Subcutaneous abdominal adipose tissue (tissue), 5 donors: Measurements from ENCODE around the gene MYCBPAP.

ENCODE experiments used
- H3K27ac ChIP-seq: one replicate; pipeline ENCODE4 v1.7.0; 2013; ENCODE audit warnings: low read depth, mild to moderate bottlenecking, inconsistent platforms, low read length, moderate library complexity
- H3K27me3 ChIP-seq, 5 donors: one replicate each; pipeline ENCODE4 v1.7.0; 2013; ENCODE audit warnings: low read length in 5 of 5, inconsistent platforms in 1 of 5; ENCODE audit not compliant: control insufficient read depth in 5 of 5, insufficient read depth in 4 of 5
- H3K36me3 ChIP-seq, 5 donors: one replicate each; pipeline ENCODE4 v1.7.0; 2013; ENCODE audit warnings: low read length in 5 of 5; ENCODE audit not compliant: control insufficient read depth in 5 of 5, insufficient read depth in 5 of 5
- H3K4me1 ChIP-seq, 5 donors: one replicate each; pipeline ENCODE4 v1.7.0; 2013; ENCODE audit warnings: low read length in 5 of 5, mild to moderate bottlenecking in 3 of 5, moderate library complexity in 1 of 5; ENCODE audit not compliant: control insufficient read depth in 5 of 5, insufficient read depth in 5 of 5
- H3K4me3 ChIP-seq, 5 donors: one replicate each; pipeline ENCODE4 v1.7.0; 2013; ENCODE audit warnings: low read length in 5 of 5, low read depth in 1 of 5
- H3K9ac ChIP-seq, 5 donors: one replicate each; pipeline ENCODE4 v1.7.0; 2013; ENCODE audit warnings: low read length in 5 of 5, mild to moderate bottlenecking in 4 of 5, moderate library complexity in 3 of 5
- H3K9me3 ChIP-seq, 5 donors: one replicate each; pipeline ENCODE4 v1.7.0; 2013; ENCODE audit warnings: low read length in 5 of 5; ENCODE audit not compliant: control insufficient read depth in 5 of 5
- donor health status: healthy.
- donor health status: healthy.
- donor health status: healthy.
- donor health status: healthy.
- donor health status: healthy.

Gene MYCBPAP

GRCh38 chr17:50478391-50479381, 29.6 kb upstream of the MYCBPAP start, which contains the start of gene RSAD1:
Gene RSAD1, plus strand, starts transcription at chr17:50478860. Its CDS starts 25 bp downstream, at chr17:50478885.
- H3K36me3 ChIP-seq: peaks cover 0 to 23% (median 19%) of the 10 kb centered on the region in 5 donors
- peaks cover 12 to 41% (median 35%) of the 10 kb centered on the region in 5 donors for H3K4me1 ChIP-seq
- H3K9me3 ChIP-seq: no peaks in the 10 kb centered on the region
- H3K4me3 ChIP-seq: peak within 1 kb of the TSS; percentile 77 to 91 (median 83)
- peak within 1 kb of the TSS; percentile 86 for H3K27ac ChIP-seq
- no peaks in the 10 kb centered on the region for H3K27me3 ChIP-seq
- peak within 1 kb of the TSS; percentile 71 to 88 (median 80) for H3K9ac ChIP-seq

DNA sequence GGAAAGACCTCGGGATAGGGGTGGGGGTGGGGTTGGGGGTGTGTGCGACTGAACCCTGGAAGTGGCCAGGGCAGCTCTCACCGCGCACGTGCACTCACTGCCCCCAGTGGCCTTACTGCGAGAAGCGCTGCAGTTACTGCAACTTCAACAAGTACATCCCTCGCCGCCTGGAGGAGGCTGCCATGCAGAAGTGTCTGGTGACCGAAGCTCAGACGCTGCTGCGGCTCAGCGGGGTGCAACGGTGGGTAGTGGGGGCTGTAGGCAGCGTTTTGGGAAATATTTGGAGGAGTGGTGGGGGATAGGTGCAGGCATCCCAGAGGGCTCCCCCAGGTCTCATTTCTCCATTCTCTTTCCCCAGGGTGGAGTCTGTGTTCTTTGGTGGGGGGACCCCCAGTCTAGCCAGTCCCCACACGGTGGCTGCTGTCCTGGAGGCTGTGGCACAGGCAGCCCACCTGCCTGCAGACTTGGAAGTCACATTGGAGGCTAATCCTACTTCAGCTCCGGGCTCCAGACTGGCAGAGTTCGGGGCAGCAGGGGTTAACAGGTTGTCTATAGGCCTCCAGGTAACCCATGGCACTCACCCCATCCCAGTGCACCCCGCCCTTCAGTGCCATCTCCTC, 28.6 kb upstream of the MYCBPAP start:
- Histone ChIP-seq H3K36me3 (peaks cover 0 to 23% (median 21%) of the 10 kb centered on the region in 5 donors), H3K9me3 (no peaks in the 10 kb centered on the region), H3K4me3 (peak overlapping the region; percentile 77 to 91 (median 83)), H3K27ac (peak overlapping the region; percentile 86), H3K27me3 (no peaks in the 10 kb centered on the region), H3K9ac (peak overlapping the region in 2 of 5 donors; percentile 53 to 88), H3K4me1 (peaks cover 12 to 49% (median 42%) of the 10 kb centered on the region in 5 donors)

- no peaks in the 10 kb centered on the region for H3K27me3 ChIP-seq
- H3K4me3 ChIP-seq: peak overlapping the region in 2 of 5 donors; percentile 47 to 77
- H3K4me1 ChIP-seq: peaks cover 12 to 49% (median 42%) of the 10 kb centered on the region in 5 donors
- peak overlapping the region in 3 of 5 donors; percentile 9 to 59 (median 35) for H3K9ac ChIP-seq
- peaks cover 3 to 28% (median 25%) of the 10 kb centered on the region in 5 donors for H3K36me3 ChIP-seq
- no peaks in the 10 kb centered on the region for H3K9me3 ChIP-seq
- H3K27ac ChIP-seq: peak overlapping the region; percentile 86
These were observed 28.0 kb upstream of the MYCBPAP start for GRCh38 chr17:50480142-50480764.

GRCh38 chr17:50480854-50481490, 27.3 kb upstream of the MYCBPAP start:
- H3K4me1 ChIP-seq: peaks cover 12 to 49% (median 42%) of the 10 kb centered on the region in 5 donors

DNA sequence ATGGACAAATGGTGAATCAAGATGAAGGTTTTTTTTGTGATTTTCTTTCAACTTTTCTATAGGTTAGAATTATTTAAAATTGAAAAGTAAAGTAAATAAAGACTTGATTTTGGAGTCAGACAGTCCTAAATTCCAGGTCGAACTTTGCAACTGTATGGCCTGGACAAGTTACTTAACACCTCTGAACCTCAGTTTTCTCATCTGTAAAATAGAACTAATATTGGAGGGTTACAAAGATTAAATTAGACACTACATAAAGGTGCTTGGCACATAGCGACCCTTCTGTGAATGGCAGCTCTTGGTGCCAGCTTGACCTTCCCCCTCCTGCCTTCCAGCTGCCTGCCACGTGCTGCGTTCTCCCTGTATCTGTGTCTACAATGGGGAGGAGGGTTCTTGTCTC, 26.6 kb upstream of the MYCBPAP start:
- Histone ChIP-seq H3K36me3 (peaks cover 4 to 37% (median 32%) of the 10 kb centered on the region in 5 donors), H3K4me3 (no peak overlapping the region), H3K4me1 (peaks cover 12 to 49% (median 42%) of the 10 kb centered on the region in 5 donors), H3K27me3 (no peaks in the 10 kb centered on the region), H3K27ac (peak overlapping the region; percentile 85), H3K9ac (peak overlapping the region in 3 of 5 donors; percentile 4 to 26 (median 8)), H3K9me3 (no peaks in the 10 kb centered on the region)

More at GRCh38 chr17:50480854-50481490, 27.3 kb upstream of the MYCBPAP start:
- H3K9me3 ChIP-seq: no peaks in the 10 kb centered on the region
- H3K27ac ChIP-seq: peak overlapping the region; percentile 86
- peaks cover 4 to 35% (median 32%) of the 10 kb centered on the region in 5 donors for H3K36me3 ChIP-seq
- H3K4me3 ChIP-seq: no peak overlapping the region
- H3K9ac ChIP-seq: peak overlapping the region in 2 of 5 donors; percentile 9 to 14
- H3K27me3 ChIP-seq: no peaks in the 10 kb centered on the region

GRCh38 chr17:50482110-50482509, 26.1 kb upstream of the MYCBPAP start:
- peak overlapping the region in 3 of 5 donors; percentile 4 to 68 (median 8) for H3K9ac ChIP-seq
- H3K27ac ChIP-seq: peak overlapping the region; percentile 85
- H3K4me3 ChIP-seq: no peak overlapping the region
- H3K36me3 ChIP-seq: peaks cover 4 to 40% (median 33%) of the 10 kb centered on the region in 5 donors
- H3K27me3 ChIP-seq: no peaks in the 10 kb centered on the region
- peaks cover 12 to 49% (median 42%) of the 10 kb centered on the region in 5 donors for H3K4me1 ChIP-seq
- no peaks in the 10 kb centered on the region for H3K9me3 ChIP-seq

DNA sequence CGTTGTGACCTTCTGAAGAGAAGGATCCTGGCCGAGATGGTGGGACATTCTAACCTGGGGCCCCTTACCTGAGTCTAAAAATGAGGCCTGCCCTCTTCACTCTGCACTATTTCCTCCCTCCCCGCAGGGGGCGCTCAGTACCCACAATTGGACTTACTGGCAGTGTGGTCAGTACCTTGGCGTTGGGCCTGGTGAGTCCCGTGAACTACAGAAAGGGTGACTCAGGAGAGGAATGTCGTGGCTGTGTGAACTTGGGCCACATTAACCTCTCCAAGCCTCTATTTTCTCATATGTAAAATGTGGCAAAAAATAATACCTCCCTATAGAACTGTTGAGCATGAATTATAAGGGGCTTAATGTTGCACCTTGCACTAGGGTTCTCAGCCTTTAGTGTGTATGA, 25.7 kb upstream of the MYCBPAP start:
- Histone ChIP-seq H3K27ac (peak overlapping the region; percentile 85), H3K9me3 (no peaks in the 10 kb centered on the region), H3K4me1 (peaks cover 12 to 49% (median 42%) of the 10 kb centered on the region in 5 donors), H3K36me3 (peaks cover 4 to 44% (median 35%) of the 10 kb centered on the region in 5 donors), H3K27me3 (no peaks in the 10 kb centered on the region), H3K9ac (peak overlapping the region in 4 of 5 donors; percentile 4 to 68 (median 40)), H3K4me3 (no peak overlapping the region)

DNA sequence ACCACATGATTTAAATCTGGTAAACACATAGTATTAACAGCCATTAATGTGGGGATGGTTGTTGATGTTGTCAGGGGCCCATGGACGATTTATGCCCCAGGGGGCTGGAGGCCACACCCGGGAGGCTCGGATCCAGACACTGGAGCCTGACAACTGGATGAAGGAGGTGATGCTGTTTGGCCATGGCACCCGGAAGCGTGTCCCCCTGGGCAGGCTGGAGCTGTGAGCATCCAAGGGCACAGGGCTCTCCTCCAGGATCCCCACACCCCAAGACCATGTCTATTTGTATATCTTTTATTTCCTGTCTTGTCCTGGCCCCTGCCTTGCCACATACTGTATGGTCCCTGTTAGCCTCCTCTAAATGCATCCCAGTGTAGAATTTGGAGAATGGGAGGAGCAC, 25.0 kb upstream of the MYCBPAP start:
- peak overlapping the region; percentile 85 for H3K27ac ChIP-seq
- no peak overlapping the region for H3K4me3 ChIP-seq
- H3K9me3 ChIP-seq: no peaks in the 10 kb centered on the region
- peaks cover 4 to 45% (median 35%) of the 10 kb centered on the region in 5 donors for H3K36me3 ChIP-seq
- H3K9ac ChIP-seq: peak overlapping the region in 3 of 5 donors; percentile 28 to 49 (median 33)
- peaks cover 10 to 44% (median 37%) of the 10 kb centered on the region in 5 donors for H3K4me1 ChIP-seq
- H3K27me3 ChIP-seq: no peaks in the 10 kb centered on the region
